GM19240 (cell line): ENCODE results near the gene RBP5.
A peak's percentile ranks its signal among the peaks of the same experiment; 100 is the strongest.
"Not testable (repeated sequence)": the region's sequence is repeated elsewhere in the genome, so short reads cannot be mapped to it uniquely, and the experiment has no call there.

Experiments
- DNase-seq: peaks from one replicate; pipeline ENCODE4 v3.0.0; 2011; ENCODE audit warnings: low spot score; ENCODE audit not compliant: insufficient read length

Gene RBP5

DNA sequence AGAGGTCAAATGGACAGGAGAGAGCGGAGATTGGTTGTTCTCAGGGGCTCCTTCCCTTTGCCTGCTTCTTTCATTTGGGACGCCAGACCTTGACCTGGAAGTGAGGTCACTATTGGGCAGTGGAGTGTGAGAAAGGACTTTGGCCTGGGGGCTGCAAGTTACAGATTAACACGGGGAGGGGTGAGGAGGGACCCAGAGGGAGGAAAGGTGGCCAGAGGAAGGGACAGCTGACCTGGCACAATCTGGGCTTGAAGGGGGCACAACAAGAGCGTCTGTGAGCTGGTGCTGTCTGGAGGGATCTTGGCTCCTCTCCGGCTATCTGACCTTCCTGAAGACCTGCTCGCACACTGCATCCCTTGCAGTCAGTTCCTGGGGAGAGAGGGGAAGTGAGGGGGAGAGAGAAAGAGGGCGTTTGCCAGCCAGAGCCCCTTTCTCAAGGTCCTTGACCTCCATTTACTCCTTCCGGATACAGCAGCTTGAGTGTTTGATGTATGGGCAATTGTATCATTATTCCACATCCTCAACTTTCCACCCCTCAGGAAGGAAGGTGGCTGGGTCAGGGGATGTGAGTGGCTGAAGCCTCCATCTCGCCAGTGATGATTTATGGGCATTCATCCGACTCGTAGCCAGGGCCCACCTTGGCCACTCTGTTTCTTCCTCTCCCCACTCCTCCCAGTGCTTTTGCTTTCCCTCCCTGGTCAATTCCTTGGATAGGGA lies 4.7 kb downstream of the RBP5 start:
- DNase-seq, result no peak

- no peak for DNase-seq
Observed at GRCh38 chr12:7122811-7123769, 5.6 kb downstream of the RBP5 start.

DNA sequence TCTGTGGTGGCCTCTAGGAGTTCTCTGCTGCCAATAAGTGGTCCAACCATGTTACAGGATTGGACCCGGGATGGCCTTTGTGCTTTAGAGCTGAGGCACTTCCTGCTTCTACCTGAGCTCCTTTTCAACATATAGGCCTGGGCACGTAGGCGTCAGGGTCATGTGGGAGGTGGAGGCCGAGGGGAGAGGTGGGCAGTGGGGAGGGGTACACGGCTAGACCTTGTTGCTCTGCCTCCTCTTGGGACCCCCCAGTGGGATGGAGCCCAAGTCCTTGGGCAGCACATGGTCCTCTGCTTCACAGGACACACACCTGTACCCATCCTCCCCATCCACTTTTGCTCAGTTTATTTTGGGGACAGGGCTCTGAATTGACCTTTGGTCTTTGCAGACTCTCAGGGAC lies 7.4 kb downstream of the RBP5 start:
- DNase-seq, result no peak

- DNase-seq, result no peak
Observed at GRCh38 chr12:7120166-7120565, 8.5 kb downstream of the RBP5 start.

GRCh38 chr12:7118881-7119280 lies 9.8 kb downstream of the RBP5 start:
- no peak for DNase-seq

GRCh38 chr12:7117670-7118069 lies 11.0 kb downstream of the RBP5 start:
- DNase-seq, result no peak

- DNase-seq, result no peak
Observed at GRCh38 chr12:7116916-7117315, 11.8 kb downstream of the RBP5 start.

- DNase-seq, result no peak
Observed at GRCh38 chr12:7116196-7116595, 12.5 kb downstream of the RBP5 start.

GRCh38 chr12:7114851-7115250 lies 13.8 kb downstream of the RBP5 start:
- DNase-seq, result no peak

GRCh38 chr12:7114008-7114407 lies 14.7 kb downstream of the RBP5 start:
- DNase-seq, result no peak

GRCh38 chr12:7113389-7113871 lies 15.3 kb downstream of the RBP5 start:
- peak; percentile 57 for DNase-seq

DNA sequence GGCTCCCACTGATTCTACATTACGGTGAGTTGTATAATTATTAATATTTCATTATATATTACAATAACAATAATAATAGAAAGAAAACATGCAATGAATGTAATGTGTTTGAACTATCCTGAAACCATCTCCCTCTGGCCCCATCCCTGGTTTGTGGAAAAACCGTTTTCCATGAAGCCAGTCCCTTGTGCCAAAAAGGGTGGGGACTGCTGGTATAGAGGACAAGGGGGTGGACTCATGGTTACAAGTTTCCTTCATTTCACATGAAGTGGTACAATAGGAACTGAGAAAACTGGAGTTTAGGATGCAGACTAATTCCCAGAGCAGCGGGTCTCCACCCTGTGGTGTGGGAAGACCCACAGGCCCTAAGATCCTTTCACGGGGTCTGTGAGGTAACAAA lies 16.6 kb downstream of the RBP5 start:
- no peak for DNase-seq

- DNase-seq, result no peak
Observed at GRCh38 chr12:7110661-7111060, 18.0 kb downstream of the RBP5 start.

DNA sequence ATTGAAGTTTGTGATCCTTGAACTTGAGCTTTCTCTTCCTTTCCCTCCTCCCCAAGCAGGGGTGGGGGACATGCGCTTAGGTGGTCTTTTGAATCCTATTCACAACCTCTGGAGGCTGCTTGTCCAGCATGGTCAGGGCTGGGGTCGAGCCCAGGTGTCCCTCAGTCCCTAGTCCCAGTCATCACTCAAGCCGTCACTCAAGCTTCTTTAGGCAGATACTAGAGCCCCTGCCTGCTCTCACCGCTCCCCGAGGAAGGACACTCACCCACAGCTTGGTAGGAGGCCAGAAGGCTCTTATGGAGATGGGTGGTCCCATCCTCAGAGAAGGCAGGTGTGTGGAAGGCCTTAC lies 19.1 kb downstream of the RBP5 start:
- no peak for DNase-seq

DNA sequence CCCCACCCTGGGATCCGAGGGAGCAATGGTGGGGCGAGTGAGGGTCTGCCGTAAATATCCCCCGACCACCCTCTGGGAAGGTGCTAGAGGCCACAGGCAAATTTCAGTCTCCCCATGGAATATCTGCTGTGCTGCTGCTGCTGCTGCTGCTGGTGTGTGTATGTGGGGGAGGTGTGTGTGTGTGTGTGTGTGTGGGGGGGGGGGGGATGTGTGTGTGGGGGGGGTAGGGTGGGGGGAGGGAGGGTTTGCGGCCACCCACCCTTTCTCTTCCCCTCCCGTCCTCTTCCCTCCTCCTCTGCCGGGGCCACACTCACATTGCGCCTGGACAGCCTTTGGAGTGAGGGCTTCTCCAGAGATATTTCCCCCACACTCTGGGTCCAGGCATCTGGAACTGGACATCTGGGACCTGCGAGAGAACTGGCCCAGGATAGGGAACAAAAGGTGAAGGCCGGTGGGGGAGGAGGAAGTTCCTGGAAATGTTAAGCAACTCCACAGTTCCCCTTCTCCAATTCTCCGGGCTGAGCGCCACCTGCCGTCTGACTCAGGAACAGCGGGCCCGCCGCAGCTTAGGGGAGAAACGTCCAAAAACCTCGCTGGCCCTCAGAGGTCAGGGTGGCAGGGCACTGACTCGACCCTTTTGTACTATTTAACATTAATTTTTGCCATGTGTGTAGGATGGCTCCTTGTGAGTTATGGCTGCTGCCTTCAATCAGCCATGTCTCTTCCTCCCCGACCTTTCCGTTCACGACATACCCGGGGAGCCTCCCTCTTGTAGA lies 19.7 kb downstream of the RBP5 start, which contains the start of gene C1RL:
C1RL (minus strand) TSS at position 419 of the 776 bp plus-strand sequence; CDS start at position 385, 34 bp downstream.
- DNase-seq, result peak; percentile 34

DNA sequence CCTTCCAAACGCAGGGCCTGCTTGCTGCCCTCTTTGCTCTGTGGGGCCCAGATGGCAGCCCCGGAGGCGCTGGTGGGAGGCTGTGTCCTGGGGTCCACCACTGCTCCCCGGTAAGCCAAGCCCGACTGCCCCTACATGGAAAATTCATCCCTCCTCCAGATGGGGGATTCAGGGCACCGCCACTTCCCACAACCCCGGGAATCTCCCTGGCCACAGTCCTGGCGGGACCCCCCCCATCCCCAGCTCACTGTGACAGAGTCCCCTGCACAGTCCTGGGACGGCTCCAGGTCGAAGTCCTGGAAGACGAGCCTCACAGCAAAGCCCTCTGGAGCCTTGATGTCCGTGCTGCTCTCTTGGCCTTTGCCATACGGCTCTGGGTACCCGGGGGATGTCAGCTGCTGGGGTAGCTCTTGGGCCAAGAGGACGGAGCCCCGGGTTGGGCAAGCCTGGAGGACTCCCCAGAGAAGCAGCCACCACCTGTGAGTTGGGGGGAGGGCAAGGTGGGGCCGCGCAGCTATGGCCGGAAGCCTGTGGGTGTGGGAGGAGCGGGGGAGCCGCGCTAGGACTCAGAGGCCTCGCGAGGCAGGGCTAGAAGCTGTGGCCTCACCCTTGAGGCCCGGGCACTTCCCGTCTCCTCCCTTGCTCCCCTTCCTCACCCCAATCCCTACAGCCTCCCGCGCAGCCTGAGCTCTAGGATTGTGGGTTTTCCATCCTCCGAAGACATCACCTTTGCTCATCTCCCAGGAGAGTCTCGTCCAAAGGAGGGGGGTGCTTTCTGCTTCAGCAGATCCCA lies 20.5 kb downstream of the RBP5 start:
- peak; percentile 86 for DNase-seq

DNA sequence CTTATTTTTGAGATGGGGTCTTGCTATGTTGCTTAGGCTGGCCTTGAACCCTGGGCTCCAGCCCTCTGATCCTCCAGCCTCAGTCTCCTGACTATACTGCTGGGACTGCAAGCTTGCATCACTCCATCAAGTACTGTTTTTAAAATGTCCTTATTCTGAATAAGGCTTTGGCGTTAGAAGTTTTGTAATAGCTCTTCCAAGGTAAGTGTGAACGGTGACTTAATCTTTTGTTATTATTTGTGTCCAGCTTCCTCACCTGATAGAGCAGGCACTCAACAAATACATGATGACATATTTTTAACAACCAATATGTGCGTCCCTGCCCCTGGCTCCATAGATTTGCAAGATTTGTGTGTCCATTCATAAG lies 21.1 kb downstream of the RBP5 start:
- DNase-seq, result no peak

- DNase-seq, result not testable (repeated sequence)
Observed at GRCh38 chr12:7107181-7107580, 21.5 kb downstream of the RBP5 start.

DNA sequence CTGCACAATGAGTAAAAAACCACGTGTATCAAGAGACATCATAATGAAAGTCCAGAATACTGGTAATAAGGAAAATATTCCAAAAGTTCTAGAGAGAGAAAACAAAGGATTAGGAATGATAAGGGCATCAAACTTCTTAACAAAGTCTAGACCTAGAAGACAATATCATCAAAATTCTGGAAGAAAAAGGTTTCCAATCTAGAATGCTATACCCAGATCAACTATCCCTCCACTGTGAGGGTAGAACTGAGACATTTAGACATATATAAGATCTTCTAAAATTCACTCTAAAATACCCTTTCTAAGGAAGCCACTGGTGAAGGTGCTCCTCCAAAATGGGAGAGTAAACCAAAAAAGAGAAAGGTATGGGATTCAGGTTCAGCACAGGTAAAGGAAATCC lies 22.6 kb downstream of the RBP5 start:
- DNase-seq, result no peak

GRCh38 chr12:7103837-7104584 lies 24.7 kb downstream of the RBP5 start:
- no peak for DNase-seq
